Non-pigmented ciliary epithelial cell (primary cell): ENCODE measurements around the gene LTBP1.
"Not testable (repeated sequence)": the region's sequence is repeated elsewhere in the genome, so short reads cannot be mapped to it uniquely, and the experiment has no call there.

Experiments
- DNase-seq: peaks from one replicate; pipeline ENCODE4 v3.0.0-alpha.2; 2010; ENCODE audit warnings: low read depth

Gene LTBP1

DNA sequence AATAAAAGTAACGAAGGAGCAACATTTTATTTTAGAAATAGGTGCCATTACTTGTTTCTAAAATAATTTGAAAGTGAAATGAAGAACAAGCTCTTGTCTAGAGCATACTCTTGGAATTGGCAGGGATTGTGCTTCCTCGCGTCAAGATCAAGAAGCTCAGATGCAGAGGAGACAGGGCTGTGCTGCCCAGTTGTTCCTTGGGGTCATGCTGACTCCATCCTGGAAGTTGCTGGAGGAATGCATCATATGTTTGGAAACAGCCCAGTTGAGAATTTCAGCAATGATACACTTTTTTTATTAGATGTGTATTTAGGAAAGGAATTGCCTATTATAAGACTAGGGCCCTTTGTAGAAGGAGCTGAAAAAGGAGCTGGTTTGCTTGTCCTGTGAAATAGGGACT is 17.2 kb downstream of the LTBP1 start:
- DNase-seq, result no peak

DNA sequence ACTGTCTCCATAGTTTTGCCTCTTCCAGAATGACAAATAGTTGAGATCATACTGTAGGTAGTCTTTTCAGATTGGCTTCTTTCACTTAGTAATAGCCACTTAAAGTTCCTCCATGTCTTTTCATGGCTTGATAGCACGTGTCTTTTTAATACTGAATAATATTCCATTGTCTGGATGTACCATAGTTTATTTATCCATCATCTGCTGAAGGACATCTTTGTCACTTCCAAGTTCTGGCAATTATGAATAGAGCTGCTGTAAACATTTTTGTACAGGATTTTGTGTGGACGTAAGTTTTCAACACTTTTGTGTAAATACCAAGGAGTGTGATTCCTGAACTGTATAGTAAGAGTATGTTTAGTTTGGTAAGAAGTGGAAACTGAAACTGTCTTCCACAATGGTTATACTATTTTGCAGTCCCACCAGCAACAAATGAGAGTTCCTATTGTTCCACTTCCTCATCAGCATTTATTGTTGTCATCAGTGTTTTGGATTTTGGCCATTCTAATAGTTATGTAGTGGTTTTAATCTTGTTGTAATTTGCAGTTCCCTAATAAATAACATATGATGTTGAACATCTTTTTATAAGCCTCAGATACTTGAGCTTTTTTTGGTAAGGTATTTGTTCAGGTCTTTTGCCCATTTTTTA is 18.9 kb downstream of the LTBP1 start:
- DNase-seq, result no peak

DNA sequence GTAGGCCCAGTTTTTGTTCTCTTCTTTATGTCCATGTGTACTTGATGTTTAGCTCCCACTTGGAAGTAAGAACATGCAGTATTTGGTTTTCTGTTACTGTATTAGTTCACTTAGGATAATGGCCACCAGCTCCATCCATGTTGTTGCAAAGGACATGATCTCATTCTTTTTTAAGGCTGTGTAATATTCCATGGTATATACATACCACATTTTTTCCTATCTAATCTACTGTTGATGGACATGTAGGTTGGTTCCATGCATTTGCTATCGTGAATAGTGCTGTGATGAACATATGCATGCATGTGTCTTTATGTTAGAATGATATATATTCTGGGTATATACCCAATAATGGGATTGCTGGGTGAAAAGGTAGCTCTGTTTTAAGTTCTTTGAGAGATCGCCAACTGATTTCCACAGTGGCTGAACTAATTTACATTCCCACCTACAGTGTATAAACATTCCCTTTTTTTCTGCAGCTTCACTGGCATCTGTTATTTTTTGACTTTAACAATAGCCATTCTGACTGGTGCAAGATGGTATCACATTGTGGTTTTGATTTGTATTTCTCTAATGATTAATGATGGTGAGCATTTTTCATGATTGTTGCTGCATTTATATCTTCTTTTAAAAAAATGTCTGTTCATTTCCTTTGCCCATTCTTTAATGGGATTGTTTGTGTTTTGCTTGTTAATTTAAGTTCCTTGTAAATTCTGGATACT is 22.9 kb downstream of the LTBP1 start:
- no peak for DNase-seq

DNA sequence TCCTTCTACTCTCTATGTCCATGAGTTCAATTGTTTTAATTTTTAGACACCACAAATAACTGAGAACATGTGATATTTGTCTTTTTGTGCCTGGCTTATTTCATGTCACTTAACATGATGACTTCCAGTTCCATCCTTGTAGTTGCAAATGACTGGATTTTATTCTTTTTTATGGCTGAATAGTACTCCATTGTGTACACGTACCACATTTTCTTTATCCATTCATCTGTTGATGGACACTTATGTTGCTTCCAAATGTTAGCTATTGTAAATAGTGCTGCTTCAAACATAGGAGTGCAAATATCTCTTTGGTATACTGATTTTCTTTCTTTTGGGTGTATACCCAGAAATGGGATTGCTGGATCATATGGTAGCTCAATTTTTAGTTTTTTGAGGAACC is 27.0 kb downstream of the LTBP1 start:
- DNase-seq, result not testable (repeated sequence)

DNA sequence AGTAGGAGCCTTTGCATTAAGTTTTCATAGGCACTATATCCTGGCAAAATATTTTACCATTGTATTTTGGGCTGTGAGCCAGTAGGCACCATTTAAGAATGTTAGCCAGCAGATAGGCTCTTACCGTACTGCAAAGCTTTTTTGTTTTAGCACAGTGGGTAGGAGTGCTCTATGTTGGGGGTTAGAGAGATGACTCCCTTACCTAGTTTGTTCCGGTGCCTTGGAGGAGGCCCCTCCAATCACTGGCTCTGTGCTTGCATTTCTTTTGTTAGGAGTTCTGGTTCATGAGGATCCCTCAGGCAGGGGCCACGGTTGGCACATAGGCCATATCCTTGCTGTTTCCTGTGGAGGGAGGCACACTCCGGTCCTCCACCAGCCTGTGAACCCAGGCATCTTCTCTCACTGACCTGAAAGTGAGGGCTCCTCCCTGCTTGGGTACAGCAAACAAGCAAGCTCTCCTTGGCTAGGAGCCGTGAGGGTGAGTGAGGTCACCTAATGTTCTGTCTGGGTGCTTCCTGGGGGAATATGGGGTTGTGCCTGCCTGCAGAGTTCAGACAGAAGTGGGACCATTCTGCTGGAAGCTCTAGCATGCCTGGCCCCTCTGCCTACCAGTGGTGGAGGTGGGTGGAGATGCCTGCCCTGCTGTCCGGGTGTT is 29.8 kb downstream of the LTBP1 start:
- no peak for DNase-seq

- no peak for DNase-seq
Observed at GRCh38 chr2:32977228-32977758, 30.5 kb downstream of the LTBP1 start.

- no peak for DNase-seq
Observed at GRCh38 chr2:32981612-32982011, 34.9 kb downstream of the LTBP1 start.

- not testable (repeated sequence) for DNase-seq
Observed at GRCh38 chr2:32983193-32983924, 36.6 kb downstream of the LTBP1 start.

DNA sequence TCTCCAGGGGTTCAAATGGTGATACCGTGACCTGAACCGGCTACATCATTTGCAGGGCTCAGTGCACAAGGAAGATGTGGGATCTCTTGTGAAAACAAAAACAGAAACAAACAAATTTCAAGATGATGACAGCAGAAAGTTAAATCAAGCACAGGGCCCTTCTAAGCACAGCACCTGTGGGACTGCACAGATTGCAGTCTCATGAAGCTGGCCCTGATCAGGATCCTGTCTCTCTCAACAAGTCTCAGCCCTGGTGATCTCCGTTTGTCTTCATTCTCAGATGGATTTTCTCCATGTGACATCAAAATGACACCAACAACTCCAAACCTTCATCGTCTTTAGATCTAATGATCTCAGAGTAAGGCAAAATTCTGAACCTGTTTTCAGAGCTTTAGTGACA is 39.7 kb downstream of the LTBP1 start:
- DNase-seq, result no peak

DNA sequence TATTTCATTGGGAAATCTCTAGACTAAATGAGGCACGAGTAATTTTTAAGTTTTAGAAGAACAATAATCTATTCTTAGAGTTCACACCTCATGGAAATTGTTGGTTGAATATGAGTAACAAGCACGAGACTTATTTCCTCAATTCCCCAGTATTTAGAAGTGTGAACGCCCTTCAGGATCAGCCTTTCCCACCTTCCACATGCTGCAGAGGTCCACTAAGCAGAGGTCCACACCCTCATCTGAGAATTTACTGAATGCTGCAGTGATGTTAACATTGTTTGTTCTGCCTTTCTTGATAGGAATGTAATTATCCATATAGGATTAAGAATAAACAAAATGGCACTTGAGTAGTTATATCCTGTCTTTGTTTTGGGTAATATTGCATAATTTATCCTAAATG is 41.8 kb downstream of the LTBP1 start:
- no peak for DNase-seq

DNA sequence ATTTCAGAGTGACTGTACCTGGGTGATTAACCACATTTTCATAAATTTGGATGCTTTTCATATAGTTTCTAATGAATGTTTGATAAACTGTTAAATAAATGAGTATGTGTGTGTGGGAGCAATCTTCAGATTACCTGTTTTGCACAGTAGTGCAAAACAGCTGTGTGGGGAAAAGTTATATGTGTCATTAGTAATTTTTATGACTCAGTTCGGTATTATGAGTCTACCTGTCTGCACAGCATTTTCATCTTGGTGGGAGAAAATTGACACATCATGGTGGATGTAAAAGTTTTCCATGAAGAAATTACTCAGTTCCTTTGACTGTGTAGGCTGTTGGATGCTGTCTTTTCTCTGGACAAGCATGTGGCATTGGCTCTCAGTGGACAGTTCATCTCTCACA is 43.8 kb downstream of the LTBP1 start:
- DNase-seq, result no peak

- DNase-seq, result no peak
Observed at GRCh38 chr2:32991091-32991845, 44.5 kb downstream of the LTBP1 start.

DNA sequence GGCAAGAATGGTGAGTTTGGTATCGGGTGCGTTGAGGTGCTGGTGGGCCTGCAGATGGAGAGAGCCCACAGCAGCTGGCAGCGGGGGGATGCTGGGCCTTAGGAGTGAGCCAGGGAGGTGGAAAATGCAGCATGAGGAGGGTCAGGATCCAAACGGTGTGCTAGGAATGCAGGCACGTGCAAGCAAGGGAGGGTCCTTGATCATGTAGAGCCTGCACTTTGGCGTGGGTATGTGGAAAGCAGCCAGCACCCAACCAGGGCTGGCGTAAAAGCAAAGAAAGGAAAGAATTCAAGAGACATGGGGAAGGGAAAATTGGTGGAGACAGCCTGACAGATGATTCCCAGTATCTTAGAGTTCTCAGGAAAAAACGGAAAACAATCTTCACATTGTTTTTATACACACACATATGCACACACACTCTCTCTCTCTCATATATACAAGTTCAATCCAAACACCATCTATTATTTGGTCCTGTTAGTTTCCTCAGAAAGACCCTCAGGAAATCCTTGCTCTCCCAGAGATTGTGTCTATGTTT is 46.3 kb downstream of the LTBP1 start:
- no peak for DNase-seq

- no peak for DNase-seq
Observed at GRCh38 chr2:32997705-32998104, 51.0 kb downstream of the LTBP1 start.

DNA sequence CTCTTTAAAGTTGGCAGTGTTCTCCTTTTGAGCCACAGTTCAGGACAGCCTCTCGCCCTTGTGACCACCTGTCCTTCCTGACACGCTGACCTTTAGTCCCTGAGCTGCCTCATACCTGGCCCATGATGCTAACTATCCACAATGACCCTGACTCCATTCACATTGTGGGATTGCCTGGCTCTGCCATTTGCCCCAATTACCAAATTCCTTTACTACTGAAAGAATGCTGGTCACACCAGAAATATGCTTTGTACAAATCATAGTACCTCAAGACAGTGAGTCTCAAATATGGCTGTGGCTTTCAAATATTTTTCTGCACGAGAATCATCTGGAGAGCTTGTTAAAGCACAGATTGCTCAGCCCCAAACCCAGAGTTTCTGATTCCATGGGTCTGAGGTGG is 54.2 kb downstream of the LTBP1 start:
- no peak for DNase-seq

GRCh38 chr2:33001823-33002222 is 55.1 kb downstream of the LTBP1 start:
- DNase-seq, result no peak

- no peak for DNase-seq
Observed at GRCh38 chr2:33002863-33003262, 56.1 kb downstream of the LTBP1 start.

GRCh38 chr2:33005057-33005456 is 58.3 kb downstream of the LTBP1 start:
- no peak for DNase-seq

GRCh38 chr2:33008716-33009115 is 62.0 kb downstream of the LTBP1 start:
- no peak for DNase-seq

- DNase-seq, result no peak
Observed at GRCh38 chr2:33009249-33009648, 62.5 kb downstream of the LTBP1 start.

DNA sequence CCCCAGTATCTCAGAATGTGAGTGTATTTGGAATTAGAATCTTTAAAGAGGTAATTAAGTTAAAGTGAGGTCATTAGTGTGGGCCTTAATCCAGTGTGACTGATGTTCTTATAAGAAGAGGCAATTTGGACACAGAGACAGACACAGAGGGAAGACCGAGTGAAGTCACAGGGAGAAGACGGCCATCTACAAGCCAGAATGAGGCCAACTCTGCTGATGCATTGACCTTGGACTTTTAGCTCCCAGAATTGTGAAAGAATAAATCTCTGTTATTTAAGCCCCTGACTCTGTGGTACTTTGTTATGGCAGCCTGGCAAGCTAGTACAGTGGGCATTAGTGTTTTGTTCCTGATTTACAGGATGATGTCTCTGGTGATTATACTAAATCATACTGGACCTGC is 64.6 kb downstream of the LTBP1 start:
- DNase-seq, result no peak
